ENCODE data around the gene FAM227B.
"Not testable (repeated sequence)": the region's sequence is repeated elsewhere in the genome, so short reads cannot be mapped to it uniquely, and the experiment has no call there.

FAM227B gene

GRCh38 chr15:49492830-49493229, 127.8 kb downstream of the FAM227B start:
- no peak for DNase-seq (ENCODE audit: low read depth)

- DNase-seq (ENCODE audit: low read depth) = no peak
These were observed 128.5 kb downstream of the FAM227B start for GRCh38 chr15:49492151-49492550.

GRCh38 chr15:49490966-49491365, 129.7 kb downstream of the FAM227B start:
- no peak for DNase-seq (ENCODE audit: low read depth)

- not testable (repeated sequence) for DNase-seq (ENCODE audit: low read depth)
These were observed 135.2 kb downstream of the FAM227B start for GRCh38 chr15:49485401-49485800.

- not testable (repeated sequence) for DNase-seq (ENCODE audit: low read depth)
These were observed 141.6 kb downstream of the FAM227B start for GRCh38 chr15:49478982-49479381.

GRCh38 chr15:49478021-49478420, 142.6 kb downstream of the FAM227B start:
- not testable (repeated sequence) for DNase-seq (ENCODE audit: low read depth)

GRCh38 chr15:49473031-49473430, 147.6 kb downstream of the FAM227B start:
- DNase-seq (ENCODE audit: low read depth) = no peak

GRCh38 chr15:49472338-49472737, 148.3 kb downstream of the FAM227B start:
- no peak for DNase-seq (ENCODE audit: low read depth)

- no peak for DNase-seq (ENCODE audit: low read depth)
These were observed 148.9 kb downstream of the FAM227B start for GRCh38 chr15:49471733-49472132.

- DNase-seq (ENCODE audit: low read depth) = not testable (repeated sequence)
These were observed 149.4 kb downstream of the FAM227B start for GRCh38 chr15:49471248-49471647.

- no peak for DNase-seq (ENCODE audit: low read depth)
These were observed 152.2 kb downstream of the FAM227B start for GRCh38 chr15:49468481-49468839.

- DNase-seq (ENCODE audit: low read depth) = no peak
These were observed 152.7 kb downstream of the FAM227B start for GRCh38 chr15:49467746-49468480.

GRCh38 chr15:49466119-49466518, 154.5 kb downstream of the FAM227B start:
- DNase-seq (ENCODE audit: low read depth) = no peak

GRCh38 chr15:49464522-49464921, 156.1 kb downstream of the FAM227B start:
- no peak for DNase-seq (ENCODE audit: low read depth)

GRCh38 chr15:49462232-49462844, 158.3 kb downstream of the FAM227B start:
- no peak for DNase-seq (ENCODE audit: low read depth)

GRCh38 chr15:49460411-49460941, 160.1 kb downstream of the FAM227B start:
- no peak for DNase-seq (ENCODE audit: low read depth)

- no peak for DNase-seq (ENCODE audit: low read depth)
These were observed 162.5 kb downstream of the FAM227B start for GRCh38 chr15:49458145-49458544.

- no peak for DNase-seq (ENCODE audit: low read depth)
These were observed 164.5 kb downstream of the FAM227B start for GRCh38 chr15:49456166-49456565.

- no peak for DNase-seq (ENCODE audit: low read depth)
These were observed 168.0 kb downstream of the FAM227B start for GRCh38 chr15:49452595-49452994.

- DNase-seq (ENCODE audit: low read depth) = no peak
These were observed 178.8 kb downstream of the FAM227B start for GRCh38 chr15:49441816-49442215.

- no peak for DNase-seq (ENCODE audit: low read depth)
These were observed 179.3 kb downstream of the FAM227B start for GRCh38 chr15:49441356-49441755.

- DNase-seq (ENCODE audit: low read depth) = no peak
These were observed 180.8 kb downstream of the FAM227B start for GRCh38 chr15:49439678-49440395.
